Cardiac fibroblast (primary cell): ENCODE data around the gene TFEB.

ENCODE experiments used
- DNase-seq, 2 donors: peaks; one replicate each; pipeline versions ENCODE4 v3.0.0 to v3.0.0-alpha.2; 2010; ENCODE audit warnings: low read depth in 2 of 2
- H3K4me3 ChIP-seq, 2 donors: replicated peaks in 1 of 2; 1 replicate in 1 of 2; 2 replicates in 1 of 2; pipeline ENCODE4 v1.5.1; 2011; ENCODE audit warnings: low read depth in 2 of 2, low read length in 2 of 2, mild to moderate bottlenecking in 2 of 2, moderate library complexity in 1 of 2
- TF ChIP-seq, protein P1 (sequence below): IDR thresholded peaks from one replicate; pipeline ENCODE4 v1.5.1; 2011; ENCODE audit warnings: low read depth, mild to moderate bottlenecking, low read length, inconsistent platforms

The TFEB gene

DNA sequence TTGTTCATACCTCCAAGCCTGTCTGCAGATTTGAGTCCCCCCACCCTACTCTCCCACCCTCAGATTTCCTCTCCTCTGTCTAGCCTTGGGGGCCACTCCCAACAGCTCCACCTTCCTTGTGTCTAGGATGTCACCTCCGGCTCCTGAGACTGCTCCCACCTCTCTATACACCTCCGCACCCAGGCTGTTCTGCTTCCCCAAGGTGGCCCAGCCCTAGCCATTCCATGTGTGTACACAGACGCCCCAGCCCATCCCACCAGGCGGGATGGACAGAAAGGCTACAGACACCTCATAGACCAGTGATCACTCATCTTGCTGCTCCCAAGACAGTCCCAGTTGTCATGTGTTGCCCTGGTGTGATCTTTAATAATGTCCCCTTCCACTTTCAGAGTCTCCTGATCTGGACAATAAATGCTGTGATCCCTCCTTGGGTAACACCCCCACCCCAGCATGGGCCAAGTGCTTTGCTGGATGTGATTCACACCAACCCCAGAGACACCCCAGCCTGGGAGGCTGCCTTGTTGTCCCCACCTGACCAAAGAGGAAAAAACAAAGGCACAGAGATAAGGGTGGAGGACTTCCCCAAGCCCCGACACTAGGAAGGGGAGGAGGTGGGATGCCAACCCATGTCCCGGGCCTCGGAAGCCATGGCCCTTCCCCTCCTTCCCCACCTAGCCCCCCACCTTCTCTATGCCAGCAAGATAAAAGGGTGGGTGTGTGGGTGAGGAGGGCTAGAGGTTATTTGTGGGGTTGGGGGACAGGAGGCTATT lies 61.0 kb downstream of the TFEB start:
- TF ChIP-seq, protein P1, sequence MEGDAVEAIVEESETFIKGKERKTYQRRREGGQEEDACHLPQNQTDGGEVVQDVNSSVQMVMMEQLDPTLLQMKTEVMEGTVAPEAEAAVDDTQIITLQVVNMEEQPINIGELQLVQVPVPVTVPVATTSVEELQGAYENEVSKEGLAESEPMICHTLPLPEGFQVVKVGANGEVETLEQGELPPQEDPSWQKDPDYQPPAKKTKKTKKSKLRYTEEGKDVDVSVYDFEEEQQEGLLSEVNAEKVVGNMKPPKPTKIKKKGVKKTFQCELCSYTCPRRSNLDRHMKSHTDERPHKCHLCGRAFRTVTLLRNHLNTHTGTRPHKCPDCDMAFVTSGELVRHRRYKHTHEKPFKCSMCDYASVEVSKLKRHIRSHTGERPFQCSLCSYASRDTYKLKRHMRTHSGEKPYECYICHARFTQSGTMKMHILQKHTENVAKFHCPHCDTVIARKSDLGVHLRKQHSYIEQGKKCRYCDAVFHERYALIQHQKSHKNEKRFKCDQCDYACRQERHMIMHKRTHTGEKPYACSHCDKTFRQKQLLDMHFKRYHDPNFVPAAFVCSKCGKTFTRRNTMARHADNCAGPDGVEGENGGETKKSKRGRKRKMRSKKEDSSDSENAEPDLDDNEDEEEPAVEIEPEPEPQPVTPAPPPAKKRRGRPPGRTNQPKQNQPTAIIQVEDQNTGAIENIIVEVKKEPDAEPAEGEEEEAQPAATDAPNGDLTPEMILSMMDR, result no peak
- no peak overlapping the region for H3K4me3 ChIP-seq
- no peak for DNase-seq

DNA sequence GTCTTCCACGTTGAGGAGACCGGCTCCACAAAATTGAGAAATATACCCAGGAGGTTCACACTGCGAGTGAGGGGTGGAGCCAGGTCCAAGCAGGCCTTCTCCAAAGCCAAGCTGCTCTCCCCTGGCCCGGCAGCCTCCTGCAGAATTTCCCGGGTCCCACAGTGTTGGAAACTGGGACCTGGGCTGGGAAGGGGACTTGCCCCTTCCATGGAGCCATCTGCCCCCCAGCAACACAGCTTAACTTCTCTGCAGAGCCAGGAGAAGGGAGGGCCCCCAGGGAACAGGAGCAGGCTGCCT lies 61.8 kb downstream of the TFEB start:
- no peak for DNase-seq
- TF ChIP-seq, protein P1, result no peak

DNA sequence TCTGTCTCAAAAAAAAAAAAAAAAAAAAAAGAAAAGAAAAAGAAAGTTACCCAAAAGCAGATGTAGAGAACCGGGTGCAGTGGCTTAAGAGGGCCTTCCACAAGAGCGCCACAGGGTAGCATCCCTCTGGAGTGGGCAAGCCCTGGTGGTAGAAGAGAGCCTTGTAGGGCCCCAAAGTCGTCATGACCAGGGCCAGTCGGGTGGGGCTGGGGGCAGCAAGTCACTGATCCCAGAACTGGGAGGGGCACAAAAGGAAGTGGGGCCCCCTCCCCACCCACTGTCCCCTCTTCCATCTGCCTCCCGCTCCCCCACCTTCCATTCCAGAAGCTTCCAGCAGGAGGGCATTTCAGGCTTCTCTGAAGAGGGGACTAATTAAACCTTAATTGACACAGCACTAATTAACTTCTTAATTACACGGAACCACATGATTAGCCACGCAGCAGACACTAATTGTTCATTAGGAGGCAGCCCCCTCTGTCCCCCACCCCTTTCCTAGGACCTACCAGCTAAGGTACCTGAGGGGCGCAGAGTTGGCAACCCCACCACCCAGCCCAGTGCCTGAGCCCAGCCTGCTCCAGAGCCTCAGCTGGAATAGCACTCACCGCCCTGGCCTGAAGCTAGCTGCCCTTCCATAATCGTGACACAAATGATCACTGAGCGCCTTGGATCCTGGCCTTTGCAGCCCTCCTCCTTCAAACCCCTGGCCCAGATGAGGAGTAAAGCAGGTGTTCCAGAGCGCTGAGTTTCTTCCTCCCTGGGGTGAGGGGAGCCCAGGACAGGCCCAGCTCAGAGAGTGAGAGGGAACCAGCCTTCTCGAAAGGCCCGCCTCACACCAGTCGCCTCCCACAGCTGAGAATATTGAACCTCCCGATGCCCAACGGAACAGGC lies 62.3 kb downstream of the TFEB start:
- H3K4me3 ChIP-seq, result no peak overlapping the region
- no peak for DNase-seq
- TF ChIP-seq, protein P1, result no peak

More for the DNA sequence above, 61.8 kb downstream of the TFEB start:
- no peak overlapping the region for H3K4me3 ChIP-seq

DNA sequence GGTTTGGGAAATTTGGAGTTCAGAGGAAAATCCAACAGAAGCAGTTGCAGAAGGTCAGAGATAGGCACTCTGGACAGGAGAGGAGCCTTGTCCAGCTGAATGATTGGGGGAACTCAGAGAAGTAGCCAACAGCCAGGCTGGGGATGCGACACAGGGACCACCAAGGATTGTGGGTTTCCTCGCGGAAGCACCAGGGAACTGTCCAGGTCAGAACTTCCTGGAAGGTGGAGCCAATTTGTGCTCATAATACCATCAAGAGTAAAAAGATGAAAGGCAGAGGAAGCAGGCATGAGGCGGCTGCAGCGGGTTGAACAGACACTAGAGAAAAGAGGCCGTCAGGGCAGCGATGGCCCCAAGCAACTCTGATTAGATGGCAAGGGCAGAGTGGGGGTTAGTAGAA lies 63.4 kb downstream of the TFEB start:
- TF ChIP-seq, protein P1, result no peak
- DNase-seq, result no peak
- no peak overlapping the region for H3K4me3 ChIP-seq

DNA sequence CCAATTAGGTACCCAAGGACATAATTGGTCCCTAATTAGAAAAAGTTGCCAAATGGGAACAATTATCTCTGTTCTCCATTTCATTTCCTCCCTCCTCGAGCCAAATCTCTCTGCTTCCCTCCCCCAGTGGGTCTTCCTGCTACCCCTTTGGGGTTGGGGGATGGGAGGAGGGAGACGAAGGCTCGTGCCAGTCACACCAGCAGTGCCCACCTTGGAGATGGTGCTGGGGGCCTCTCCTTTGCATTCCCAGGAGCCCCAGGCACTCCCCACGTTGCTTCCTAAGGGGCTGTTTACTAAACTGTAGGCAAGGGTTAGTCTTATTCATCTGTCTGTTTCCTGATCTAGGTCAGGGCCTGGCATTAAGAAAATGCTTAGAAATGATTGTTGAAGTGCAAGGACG lies 64.0 kb downstream of the TFEB start:
- TF ChIP-seq, protein P1, result no peak
- DNase-seq, result no peak
- H3K4me3 ChIP-seq, result no peak overlapping the region

DNA sequence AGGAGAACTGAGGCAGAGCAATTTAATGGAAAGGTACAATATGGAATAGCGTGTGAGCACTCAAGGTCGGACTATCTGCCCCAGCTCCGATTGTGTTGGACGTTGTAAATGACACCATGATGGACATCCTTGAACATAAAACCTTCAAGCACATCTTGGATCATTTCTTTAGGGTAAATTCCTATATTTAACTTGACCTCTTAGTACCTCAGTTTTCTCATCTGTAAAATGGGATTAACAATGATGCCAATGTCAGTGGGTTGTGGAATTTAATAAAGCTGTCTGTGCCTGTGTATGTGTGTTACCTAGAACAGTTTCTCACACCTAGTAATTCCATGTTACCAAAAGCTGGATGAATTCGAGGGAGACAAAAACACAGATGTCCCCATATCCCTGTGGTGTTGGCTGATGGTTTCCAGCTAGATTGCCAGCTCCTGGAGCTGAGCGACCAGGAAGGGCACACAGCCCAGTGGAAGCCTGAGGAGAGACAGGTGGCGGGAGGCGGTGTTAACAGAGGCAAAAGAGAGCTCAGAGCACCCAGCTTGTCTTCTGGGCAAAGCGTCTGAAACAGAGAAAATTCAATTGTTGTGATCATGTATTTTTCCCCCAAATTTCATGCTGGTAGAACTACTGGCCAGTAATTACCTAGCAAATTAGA lies 64.6 kb downstream of the TFEB start:
- no peak overlapping the region for H3K4me3 ChIP-seq
- DNase-seq, result no peak
- TF ChIP-seq, protein P1, result no peak
